Brain pericyte (primary cell): ENCODE results near the gene CHMP4A.

Experiments used
- DNase-seq: peaks from one replicate; pipeline ENCODE4 v3.0.0-alpha.2; 2012; ENCODE audit warnings: low read depth, low spot score

CHMP4A gene

DNA sequence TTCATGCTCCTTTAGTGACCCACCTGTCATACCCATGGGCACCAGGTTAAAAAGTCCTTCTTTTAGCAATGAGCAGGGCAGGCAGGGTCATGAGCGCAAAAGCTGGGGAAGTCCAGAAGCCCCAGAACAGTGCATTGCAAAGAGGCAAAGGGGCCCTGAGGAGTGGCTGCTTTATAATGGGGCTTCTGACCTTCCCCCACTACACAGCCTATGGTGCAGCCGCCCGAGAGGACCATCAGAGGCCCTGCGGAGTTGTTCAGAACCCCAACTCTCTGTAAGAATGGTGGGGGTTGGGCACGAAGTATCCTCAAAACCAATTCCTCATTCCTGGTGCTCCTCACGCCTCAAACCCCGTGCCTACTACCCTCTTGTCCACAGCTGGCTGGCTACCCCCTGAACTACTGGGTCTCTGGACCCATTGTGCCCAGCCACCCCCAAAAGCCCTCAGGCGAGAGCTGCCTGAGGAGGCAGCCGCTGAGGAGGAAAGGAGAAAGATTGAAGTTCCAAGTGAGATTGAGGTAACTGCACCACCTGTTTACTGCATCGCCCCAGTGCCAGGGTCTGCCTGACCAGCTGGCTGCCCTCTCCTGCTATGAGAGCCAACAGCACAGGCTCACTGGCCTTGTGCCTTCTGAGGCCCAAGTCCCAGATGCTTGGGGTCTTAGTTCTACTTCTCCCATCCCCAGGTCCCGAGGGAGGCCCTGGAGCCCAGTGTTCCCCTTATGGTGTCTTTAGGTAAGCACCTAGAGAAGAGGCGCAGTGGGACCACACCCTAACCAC lies 34.7 kb downstream of the CHMP4A start:
- DNase-seq = no peak

DNA sequence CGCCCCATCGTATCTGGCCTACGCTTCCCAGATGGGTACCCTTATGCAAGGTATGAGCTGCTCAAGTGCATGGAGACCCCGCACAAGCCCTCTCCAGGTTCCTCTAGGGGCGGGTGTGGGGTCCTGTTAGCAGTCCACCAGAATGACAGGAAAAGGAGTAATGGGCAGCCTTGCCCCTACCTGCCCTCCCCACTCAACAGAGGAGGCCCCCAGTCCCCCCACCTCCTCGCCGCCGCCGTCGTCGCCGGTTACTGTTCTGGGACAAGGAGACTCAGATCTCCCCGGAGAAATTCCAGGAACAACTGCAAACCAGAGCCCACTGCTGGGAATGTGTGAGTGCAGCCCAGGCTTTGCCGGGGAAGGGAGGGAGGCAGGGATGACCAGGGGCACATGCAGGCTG lies 35.4 kb downstream of the CHMP4A start:
- DNase-seq = no peak

DNA sequence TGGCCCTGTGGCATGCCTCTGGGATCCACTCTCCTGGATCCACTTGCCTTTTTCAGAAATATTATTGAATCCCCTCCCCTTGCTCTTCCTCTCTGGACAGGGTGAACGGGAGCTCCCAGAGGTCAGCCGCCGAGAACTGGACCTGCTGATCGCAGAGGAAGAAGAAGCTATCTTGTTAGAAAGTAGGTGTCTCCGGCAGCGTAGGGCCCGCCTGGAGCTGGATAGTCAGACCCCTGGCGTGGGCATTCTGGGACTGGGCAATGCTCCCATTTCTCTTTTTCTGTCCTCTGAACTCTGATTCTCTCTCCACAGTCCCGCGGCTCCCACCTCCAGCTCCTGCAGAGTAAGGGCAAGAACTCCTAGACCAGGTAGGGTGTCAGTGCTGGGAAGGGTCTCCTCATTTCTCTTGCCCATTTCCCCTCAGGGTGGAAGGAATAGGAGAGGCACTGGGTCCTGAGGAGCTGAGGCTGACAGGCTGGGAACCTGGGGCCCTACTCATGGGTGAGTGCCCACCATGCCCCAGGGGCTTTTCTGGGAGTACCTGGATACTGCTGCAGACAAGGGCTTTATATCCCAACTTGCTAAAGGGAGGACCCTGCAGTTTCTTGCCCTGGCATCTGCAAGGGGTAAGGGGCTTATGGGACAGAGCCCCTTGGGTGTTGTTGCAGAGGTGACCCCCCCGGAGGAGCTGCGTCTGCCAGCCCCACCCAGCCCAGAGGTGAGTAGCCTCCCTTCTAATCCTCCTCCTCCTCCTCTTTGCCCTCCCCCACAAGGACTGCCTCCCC lies 36.1 kb downstream of the CHMP4A start:
- DNase-seq = no peak

DNA sequence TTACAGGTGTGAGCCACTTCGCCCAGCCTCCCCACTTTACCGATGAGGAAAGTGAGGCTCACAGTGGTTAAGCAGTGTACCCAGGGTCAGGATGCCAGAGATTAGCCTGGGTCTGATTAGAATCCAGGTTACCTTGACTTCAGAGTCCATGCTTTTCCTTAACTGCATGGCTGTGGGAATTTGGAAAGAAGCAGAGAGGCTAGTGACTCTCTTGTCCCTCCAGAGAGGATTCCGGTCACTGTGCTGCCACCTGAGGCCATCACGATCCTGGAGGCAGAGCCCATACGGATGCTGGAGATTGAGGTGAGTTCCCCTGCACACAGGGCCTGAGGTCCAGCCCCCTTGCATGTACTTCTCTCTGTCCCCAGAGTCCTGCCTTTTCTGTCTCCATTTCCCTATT lies 36.7 kb downstream of the CHMP4A start:
- no peak for DNase-seq

DNA sequence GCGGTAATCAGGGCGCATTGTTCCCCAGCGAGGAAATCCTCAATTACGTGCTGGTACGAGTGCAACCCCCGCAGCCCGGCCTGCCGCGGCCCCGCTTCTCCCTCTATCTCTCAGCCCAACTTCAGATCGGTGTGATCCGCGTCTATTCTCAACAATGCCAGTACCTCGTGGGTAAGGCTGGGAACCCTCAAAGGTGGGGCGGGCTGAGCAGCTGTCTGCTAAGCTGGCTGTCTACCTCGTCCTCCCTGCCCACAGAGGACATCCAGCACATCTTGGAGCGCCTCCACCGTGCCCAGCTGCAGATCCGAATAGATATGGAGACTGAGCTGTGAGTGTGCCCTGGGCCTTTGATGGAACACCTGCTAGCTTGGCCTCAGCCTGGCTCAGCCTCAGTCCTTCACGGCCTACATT lies 40.4 kb downstream of the CHMP4A start:
- DNase-seq = no peak

DNA sequence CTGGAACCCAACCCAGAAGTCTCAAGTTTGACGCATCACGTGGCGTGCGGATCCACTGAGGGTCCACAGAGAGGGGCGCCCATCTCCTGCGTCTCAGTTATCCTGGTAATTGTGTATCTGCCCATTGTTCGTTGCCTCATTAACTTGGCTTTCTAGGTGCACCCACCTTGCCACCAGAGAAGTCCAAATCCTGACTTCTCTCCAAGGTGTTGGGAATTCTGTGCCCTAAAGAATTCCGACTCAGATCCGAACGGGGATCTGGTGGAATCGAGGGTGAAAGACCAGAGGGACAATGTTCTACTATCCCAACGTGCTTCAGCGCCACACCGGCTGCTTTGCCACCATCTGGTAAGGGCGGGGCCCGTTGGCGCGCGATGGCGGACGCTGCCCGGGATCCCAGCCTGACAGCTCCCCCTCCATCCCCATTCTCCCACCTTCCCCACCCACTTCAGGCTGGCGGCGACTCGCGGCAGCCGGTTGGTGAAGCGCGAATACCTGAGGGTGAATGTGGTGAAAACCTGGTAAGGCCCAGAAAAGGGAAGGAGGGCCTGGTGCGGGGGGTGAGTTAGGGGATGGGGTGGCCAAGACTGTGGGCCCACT lies 40.9 kb downstream of the CHMP4A start:
- no peak for DNase-seq

DNA sequence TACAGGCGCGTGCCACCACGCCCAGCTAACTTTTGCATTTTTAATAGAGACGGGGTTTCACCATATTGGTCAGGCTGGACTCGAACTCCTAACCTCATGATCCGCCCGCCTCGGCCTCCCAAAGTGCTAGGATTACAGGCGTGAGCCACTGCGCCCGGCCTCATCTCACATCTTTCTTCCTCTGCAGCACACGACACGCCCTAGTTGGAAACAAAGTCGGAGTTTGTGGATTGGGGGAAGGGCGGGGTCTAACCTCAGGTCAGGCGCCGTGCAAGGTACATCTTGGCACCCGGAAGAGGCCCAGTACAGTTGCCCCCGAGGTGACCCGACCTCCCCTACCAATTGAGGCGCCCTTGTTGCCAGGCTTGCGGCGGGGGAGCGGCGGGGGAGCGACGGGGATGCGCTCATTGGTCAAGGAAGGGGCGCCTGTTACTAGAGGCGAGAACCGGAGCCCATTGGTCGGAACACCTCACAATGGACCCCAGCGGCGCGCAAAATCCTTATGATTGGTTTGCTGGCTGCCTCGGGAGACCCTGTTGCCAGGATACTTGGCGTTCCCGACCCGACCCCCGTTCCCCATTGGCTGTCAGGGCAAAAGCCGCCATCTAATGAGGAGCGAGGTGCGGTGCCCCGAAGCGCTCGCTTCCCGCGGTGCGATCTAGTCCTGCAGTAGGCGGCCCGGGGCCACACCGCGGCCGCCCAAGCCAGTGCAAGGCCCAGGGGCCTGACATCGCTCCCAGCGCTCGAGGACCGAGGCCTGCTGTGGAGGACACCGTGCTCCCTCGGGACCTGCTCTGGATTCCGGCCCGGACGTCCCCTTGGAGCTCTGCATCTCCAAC lies 41.6 kb downstream of the CHMP4A start, which contains the start of gene REC8:
TSS of gene REC8 (plus strand) at position 659 of the 839 bp plus-strand sequence. CDS start 473 bp downstream, outside the sequence.
- DNase-seq = peak; percentile 61

DNA sequence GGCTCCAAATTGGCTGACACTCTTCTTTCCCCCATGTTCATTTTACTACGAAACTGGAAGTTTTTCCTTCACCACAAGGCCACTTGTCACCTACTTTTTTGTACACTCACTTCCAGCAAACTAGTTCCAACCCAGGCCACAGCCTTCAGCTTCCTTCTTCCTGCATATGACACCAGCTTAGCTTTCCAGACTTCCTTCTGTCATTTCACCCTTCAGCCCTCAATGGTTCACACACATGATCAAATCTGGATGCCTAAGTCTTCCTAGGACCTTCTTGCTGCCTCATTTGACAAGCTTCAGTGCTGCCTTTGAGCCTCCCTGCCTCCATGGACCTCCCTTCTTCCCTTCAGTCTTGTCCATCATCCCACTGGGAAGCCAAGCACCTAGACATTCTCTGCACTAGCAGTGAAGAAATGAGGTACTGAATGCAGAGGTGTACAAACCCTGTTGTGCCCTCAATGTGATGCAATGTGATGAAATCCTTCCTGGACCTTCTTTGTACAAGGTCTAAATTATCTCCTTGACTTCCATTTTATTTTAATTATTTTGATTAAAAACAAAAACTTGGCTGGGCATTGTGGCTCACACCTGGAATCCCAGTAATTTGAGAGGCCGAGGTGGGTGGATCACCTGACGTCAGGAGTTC lies 45.7 kb downstream of the CHMP4A start:
- DNase-seq = no peak

DNA sequence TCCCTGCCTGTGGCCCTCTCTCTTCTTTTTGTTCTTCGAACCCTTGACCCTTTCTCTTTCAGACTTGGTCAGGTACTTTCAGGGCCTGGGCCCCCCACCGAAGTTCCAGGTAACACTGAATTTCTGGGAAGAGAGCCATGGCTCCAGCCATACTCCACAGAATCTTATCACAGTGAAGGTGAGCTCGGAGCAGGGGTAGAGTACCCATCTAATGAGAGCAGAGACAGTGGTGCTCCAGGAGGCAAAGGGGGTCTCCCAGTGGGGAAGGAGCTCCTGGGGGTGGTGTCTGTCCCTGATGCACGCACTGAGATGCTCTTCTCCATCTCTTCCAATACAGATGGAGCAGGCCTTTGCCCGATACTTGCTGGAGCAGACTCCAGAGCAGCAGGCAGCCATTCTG lies 47.5 kb downstream of the CHMP4A start:
- DNase-seq = no peak

DNA sequence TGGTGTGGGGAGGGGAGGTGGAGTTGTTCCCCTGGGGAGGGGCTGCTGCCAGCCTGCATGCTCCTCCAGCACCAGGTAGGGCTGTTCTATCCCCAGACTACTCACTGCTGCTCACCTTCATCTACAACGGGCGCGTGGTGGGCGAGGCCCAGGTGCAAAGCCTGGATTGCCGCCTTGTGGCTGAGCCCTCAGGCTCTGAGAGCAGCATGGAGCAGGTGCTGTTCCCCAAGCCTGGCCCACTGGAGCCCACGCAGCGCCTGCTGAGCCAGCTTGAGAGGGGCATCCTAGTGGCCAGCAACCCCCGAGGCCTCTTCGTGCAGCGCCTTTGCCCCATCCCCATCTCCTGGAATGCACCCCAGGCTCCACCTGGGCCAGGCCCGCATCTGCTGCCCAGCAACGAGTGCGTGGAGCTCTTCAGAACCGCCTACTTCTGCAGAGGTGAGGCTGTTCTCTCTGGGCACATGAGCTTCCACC lies 48.7 kb downstream of the CHMP4A start:
- DNase-seq = no peak

DNA sequence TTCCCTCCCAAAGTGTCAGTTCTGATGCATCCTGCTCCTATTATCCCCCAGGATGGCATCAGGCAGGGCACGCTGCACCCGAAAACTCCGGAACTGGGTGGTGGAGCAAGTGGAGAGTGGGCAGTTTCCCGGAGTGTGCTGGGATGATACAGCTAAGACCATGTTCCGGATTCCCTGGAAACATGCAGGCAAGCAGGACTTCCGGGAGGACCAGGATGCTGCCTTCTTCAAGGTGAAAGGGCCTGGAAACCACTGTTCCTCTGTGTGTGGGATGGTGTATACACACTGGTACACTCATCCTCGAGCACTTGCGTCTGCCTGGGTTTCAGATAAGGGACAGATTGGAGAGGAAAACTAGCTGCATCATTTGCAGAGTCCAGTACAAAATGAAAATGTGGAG lies 51.2 kb downstream of the CHMP4A start:
- DNase-seq = no peak

DNA sequence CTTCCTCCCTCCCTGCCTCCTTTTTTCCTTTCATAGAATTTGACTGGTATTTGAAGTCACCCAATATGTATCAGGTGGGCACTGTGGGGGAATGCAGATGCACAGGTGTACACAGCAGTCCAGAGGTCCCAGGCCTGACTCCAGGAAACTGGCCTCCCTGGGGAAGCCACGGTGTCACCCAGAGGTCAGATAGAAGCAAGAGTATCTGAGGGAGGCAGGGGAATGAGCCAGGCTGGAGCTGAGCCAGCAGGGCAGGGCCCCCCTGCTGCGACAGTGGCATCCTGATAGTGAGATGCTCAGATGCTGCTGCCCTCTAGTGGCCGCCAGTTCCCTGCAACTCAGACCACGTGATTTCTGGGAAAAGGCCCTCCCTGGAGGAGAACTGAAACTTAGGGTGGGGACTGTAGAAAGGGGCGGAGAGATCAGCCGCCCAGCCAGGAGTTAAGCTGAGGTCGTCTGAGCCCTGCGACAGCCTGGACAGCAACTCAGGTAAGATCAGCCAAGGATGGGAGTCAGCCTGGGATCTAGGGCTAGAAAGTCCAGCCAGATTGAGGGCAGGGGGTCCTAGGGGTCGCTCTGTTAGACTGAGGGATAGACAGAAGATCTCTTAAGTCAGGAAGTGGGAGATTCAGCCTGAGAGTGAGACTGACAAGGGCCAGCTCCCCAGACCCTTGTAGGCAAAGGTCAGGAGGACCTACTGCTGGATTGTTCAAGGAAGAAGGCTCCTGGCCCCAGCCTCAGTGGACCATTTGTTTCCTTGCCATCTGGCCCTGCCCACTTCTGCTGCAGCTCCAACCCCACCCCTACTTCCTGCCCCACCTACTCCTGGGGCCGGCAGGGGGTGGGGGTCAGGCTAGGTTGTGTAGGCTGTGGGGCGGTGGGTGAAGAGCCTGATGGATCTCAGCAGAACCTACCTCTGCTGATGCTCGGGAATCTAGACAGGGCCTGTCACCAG lies 52.2 kb downstream of the CHMP4A start, which contains the start of gene IRF9:
TSS of gene IRF9 (plus strand) at position 416 of the 955 bp plus-strand sequence. CDS start 880 bp downstream, outside the sequence.
- DNase-seq = peak; percentile 89

DNA sequence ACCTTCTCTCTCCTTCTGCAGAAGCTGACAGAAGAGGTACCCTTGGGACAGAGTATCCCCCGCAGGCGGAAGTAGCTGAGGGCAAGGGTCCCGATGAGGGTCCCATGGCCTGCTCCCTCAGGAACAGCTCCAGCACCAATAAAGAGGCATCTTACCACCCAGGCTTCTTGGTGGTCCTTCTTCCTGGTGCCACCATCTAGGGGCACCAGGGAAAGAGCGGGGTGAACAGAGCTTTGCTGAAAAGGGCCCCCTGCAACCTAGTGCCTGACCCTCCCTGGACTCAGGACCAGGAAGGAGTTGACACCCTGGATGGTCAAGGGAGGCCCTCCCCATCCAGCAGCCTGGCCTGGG lies 52.8 kb downstream of the CHMP4A start:
- DNase-seq = no peak

DNA sequence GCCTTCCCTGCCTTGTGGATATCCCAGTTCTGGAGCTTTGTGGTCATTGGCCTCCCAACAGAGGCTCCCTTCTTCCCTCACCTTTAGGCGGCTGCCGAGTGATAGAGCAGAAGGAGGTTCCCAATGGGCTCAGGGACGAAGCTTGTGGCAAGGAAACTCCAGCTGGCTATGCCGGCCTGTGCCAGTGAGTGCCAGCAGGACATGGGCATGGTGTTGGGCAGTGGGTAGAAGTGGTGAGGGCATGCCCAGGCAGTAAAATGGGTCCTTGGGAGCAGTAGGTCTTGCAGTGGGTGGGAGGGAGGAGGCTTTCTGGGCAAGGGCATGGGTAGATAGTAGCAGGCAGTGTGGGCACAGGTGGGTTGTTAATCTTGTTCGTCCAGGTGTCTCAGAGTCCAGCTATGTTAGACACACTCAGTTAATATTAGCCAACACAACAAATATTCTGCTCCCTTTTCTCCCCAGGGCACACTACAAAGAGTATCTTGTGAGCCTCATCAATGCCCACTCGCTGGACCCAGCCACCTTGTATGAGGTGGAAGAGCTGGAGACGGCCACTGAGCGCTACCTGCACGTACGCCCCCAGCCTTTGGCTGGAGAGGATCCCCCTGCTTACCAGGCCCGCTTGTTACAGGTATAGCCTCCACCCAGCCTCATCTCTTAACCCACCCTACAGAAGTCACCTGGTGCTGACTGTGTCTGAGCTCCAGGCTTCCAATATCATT lies 53.4 kb downstream of the CHMP4A start:
- no peak for DNase-seq
